Endometrial microvascular endothelial cells (primary cell): ENCODE data around the gene GNB1L. TPM values are rescaled to one million over a fixed set of nuclear protein-coding genes. Genes with fewer than 3 reads are reported as not detected.

Source experiments
- in situ Hi-C: cut with HindIII; loops from 2 replicates; pipeline ENCODE4 v1.10.0; 2017; ENCODE audit warnings: low sequenced_read_pairs, low pct_unique_long_range_greater_than_20kb; ENCODE audit errors: inconsistent ontology term
- total RNA-seq: library from RNA; depleted of rRNA; stranded (reverse); fragments of >200 nt; gene quantifications from one replicate; pipeline ENCODE4 v1.2.3, GENCODE V29; 2015; ENCODE audit errors: inconsistent ontology term

The GNB1L gene
- total RNA-seq, 1 donor from 2014 or later = 19.7 TPM

DNA sequence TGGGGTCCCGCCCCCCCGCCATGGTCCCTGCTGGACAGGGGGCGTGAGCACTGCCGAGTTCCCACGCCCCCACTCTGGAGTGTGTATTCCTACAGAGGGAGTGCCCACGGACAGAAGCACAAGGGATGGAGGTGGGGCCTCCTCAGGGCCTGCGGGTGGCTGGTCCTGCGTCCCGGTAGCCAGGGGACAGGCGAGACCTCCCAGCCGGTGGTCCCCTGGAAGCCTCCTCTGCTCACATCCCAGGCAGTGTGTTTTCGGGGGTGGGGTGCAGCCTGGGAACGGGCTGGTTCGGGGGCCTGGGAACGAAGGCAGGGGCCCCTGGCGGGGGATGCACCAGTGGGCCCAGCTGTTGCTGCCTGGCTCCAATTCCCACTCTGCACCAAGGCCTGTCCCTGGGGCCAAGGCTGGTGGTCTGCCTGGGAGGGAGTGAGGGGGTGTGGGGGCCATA lies 115.2 kb downstream of the GNB1L start:
- in situ Hi-C loops = no loop called here

GRCh38 chr22:19738664-19739447 lies 115.8 kb downstream of the GNB1L start:
- in situ Hi-C loops = no loop called here

- in situ Hi-C loops = no loop called here
Observed at GRCh38 chr22:19737846-19738663, 116.6 kb downstream of the GNB1L start.

DNA sequence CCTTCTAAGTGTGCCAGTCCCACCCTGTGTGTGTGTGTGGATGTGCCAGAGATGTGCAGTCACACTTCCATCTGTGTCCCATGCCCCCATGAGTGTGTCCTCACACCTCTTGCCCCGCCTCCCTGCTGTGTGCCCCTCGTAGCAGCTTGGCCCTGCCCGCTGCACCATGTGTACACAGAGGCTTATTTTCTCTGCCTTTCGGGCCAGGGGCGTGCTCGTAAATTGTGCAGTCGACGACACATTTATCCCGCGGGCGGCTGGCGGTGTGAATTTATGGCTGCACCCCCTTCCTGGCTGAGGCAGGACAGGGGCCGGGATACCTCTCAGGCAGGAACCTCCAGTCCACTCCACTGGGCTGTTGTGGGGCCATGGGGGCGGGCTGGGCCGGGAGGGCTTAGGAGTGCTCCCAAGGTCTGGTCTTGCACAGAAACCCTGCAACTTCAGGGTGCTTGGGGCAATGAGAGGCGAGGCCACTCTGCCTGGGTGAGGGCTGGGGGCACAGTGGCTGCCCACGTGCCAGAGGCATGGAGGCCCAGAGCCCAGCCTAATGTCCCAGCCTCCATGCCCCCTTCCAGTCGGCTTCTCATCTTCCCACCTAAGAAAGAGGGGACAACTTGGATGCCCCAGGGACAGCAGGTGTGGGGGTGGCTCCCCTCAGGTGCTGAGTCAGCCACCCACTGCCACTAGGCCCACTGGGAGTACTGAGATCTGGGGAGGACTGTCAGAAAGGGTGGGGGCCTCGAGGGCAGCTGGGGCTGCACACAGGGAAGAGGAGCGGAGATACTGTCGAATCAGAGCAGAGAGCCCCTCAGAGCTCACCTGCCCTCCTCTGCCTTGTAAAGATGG lies 118.8 kb downstream of the GNB1L start:
- in situ Hi-C loops = no loop called here

GRCh38 chr22:19734837-19735382 lies 119.8 kb downstream of the GNB1L start:
- in situ Hi-C loops = no loop called here

- in situ Hi-C loops = no loop called here
Observed at GRCh38 chr22:19734163-19734562, 120.5 kb downstream of the GNB1L start.

GRCh38 chr22:19733755-19734154 lies 120.9 kb downstream of the GNB1L start:
- in situ Hi-C loops = no loop called here

Other genes with a start within 250 kb of the GNB1L start
- gene SEPTIN5, start 140.4 kb downstream of the GNB1L start, total RNA-seq = 0.46 TPM
- not detected for gene GP1BB, start 131.3 kb downstream of the GNB1L start, total RNA-seq
- not detected for gene TBX1, start 94.1 kb downstream of the GNB1L start, total RNA-seq
- gene RTL10, start within 50 bp of the GNB1L start, total RNA-seq = 36.2 TPM
- 332 TPM for gene COMT, start 86.9 kb upstream of the GNB1L start, total RNA-seq
- gene TXNRD2, start 86.9 kb upstream of the GNB1L start, total RNA-seq = 61.6 TPM
- 60.4 TPM for gene ARVCF, start 161.9 kb upstream of the GNB1L start, total RNA-seq
- gene TANGO2, start 166.2 kb upstream of the GNB1L start, total RNA-seq = 48.9 TPM
- gene DGCR8, start 225.4 kb upstream of the GNB1L start, total RNA-seq = 28.9 TPM